Fibroblast of lung (primary cell): ENCODE measurements around the gene TGFBR3. TPM values are rescaled to one million over a fixed set of nuclear protein-coding genes. Genes with fewer than 3 reads are reported as not detected.

Experiments used
- DNase-seq, 2 donors: peaks; one replicate each; pipeline versions ENCODE4 v3.0.0 to v3.0.0-alpha.2; 2010; ENCODE audit warnings: low read depth in 2 of 2
- H2AFZ ChIP-seq: 2 replicates; pipeline ENCODE4 v1.5.1; 2012; ENCODE audit warnings: low read length, control low read depth, inconsistent platforms
- H3K27ac ChIP-seq: 2 replicates; pipeline ENCODE4 v1.5.1; 2011; ENCODE audit warnings: low read length, control low read depth; ENCODE audit not compliant: insufficient read depth
- H3K27me3 ChIP-seq: 2 replicates; pipeline ENCODE4 v1.5.1; 2011; ENCODE audit warnings: mild to moderate bottlenecking, low read length; ENCODE audit not compliant: control insufficient read depth, insufficient read depth
- H3K36me3 ChIP-seq: 2 replicates; pipeline ENCODE4 v1.5.1; 2011; ENCODE audit warnings: low read length; ENCODE audit not compliant: control insufficient read depth, insufficient read depth
- H3K4me1 ChIP-seq: 2 replicates; pipeline ENCODE4 v1.5.1; 2011; ENCODE audit warnings: low read length; ENCODE audit not compliant: control insufficient read depth, insufficient read depth; ENCODE audit errors: extremely low read depth
- H3K4me2 ChIP-seq: 2 replicates; pipeline ENCODE4 v1.5.1; 2011; ENCODE audit warnings: low read length, control low read depth; ENCODE audit not compliant: insufficient read depth; ENCODE audit errors: extremely low read depth
- H3K4me3 ChIP-seq, 4 experiments: fragments of 200-600 bp in 1 of 4; sonication (generic) in 1 of 4; replicated peaks in 1 of 4; 2 replicates each; pipeline ENCODE4 v1.5.1; 2011 to 2016; ENCODE audit warnings: low read length in 4 of 4, low read depth in 3 of 4, mild to moderate bottlenecking in 3 of 4, control low read depth in 2 of 4, inconsistent platforms in 1 of 4, mixed read lengths in 1 of 4; ENCODE audit not compliant: insufficient read depth in 1 of 4; ENCODE audit errors: control extremely low read depth in 1 of 4
- H3K79me2 ChIP-seq: 2 replicates; pipeline ENCODE4 v1.5.1; 2012; ENCODE audit warnings: mild to moderate bottlenecking, low read length, inconsistent platforms; ENCODE audit not compliant: control insufficient read depth, insufficient read depth
- H3K9ac ChIP-seq: 2 replicates; pipeline ENCODE4 v1.5.1; 2011; ENCODE audit warnings: mild to moderate bottlenecking, low read length, control low read depth; ENCODE audit not compliant: insufficient read depth
- H3K9me3 ChIP-seq: 2 replicates; pipeline ENCODE4 v1.5.1; 2012; ENCODE audit warnings: low read depth, low read length; ENCODE audit not compliant: control insufficient read depth, insufficient read depth
- H4K20me1 ChIP-seq: 2 replicates; pipeline ENCODE4 v1.5.1; 2011; ENCODE audit warnings: low read length; ENCODE audit not compliant: control insufficient read depth, insufficient read depth; ENCODE audit errors: extremely low read depth
- EZH2 ChIP-seq: IDR thresholded peaks from 2 replicates; pipeline ENCODE4 v1.5.1; 2012; ENCODE audit warnings: low read length, control low read depth, mild to moderate bottlenecking; ENCODE audit errors: missing control alignments
- polyA plus RNA-seq, 2 donors: library from polyadenylated mRNA; depleted of rRNA in 1 of 2; stranded (reverse) in 1 of 2; unstranded in 1 of 2; fragments of >200 nt; gene quantifications; 2 replicates each; pipeline ENCODE4 v1.2.1, GENCODE V29; 2011 to 2012; ENCODE audit warnings: missing spikeins in 1 of 2
- total RNA-seq: library from RNA; depleted of rRNA; stranded (reverse); fragments of >200 nt; gene quantifications from 2 replicates; pipeline ENCODE4 v1.2.1, GENCODE V29; 2014
- TF ChIP-seq, protein P1 (sequence below), 2 donors: IDR thresholded peaks in 1 of 2; conservative IDR thresholded peaks in 1 of 2; 1 replicate in 1 of 2; 2 replicates in 1 of 2; pipeline ENCODE4 v1.5.1; 2011 to 2012; ENCODE audit warnings: low read length in 2 of 2, control low read depth in 1 of 2, inconsistent platforms in 1 of 2, low read depth in 1 of 2, mild to moderate bottlenecking in 1 of 2

TGFBR3 gene
- total and polyA plus RNA-seq, 2 donors (not counting 1 experiment from before 2014, with no cell fraction given), result 68.3 to 98.1 TPM

DNA sequence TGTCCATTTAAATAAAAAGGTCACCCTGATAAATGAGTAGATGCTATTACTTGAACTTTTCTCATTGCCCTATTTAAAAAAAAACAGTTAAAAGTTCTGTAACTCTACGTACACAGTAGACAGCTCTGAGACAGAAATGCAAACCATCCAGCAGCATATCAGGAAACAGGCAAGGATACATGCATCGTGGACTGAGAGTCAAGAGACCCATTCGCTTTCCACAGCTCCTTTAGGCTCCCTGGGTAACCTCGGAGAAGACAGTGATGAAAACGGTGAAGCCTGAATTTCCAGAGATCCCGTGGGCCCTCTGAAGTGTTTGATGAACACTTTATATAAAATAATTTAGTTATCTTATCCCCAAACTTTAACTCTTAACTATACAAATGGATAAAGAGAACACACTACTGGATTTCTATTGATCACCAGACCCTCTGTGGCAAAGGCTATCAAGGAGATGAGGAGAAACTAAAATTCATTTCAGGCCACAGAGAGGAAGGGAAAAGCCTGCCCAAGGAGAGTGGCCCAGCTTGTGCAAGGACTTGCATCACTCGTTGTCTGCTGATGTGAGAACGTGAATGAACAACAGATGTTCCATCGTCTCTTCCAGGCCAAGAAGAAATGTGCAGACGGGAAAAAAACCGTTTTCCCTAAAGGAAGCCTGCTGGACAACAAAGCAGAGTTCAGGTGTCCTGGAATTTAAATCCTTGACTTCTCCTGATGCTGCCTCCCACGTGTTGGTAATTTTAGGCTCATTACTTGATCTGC, 131.0 kb downstream of the TGFBR3 start:
- peak in 1 of 2 donors; percentile 91 for DNase-seq
- Histone ChIP-seq H3K27ac (peak overlapping the region; percentile 23), H3K9ac (no peak overlapping the region), H3K27me3 (no peaks in the 10 kb centered on the region), H4K20me1 (no peaks in the 10 kb centered on the region), H2AFZ (no peak overlapping the region), H3K79me2 (no peaks in the 10 kb centered on the region), H3K9me3 (no peaks in the 10 kb centered on the region), H3K4me2 (no peak overlapping the region), H3K4me3 (no peak overlapping the region), H3K36me3 (no peaks in the 10 kb centered on the region), H3K4me1 (peaks cover 28% of the 10 kb centered on the region)
- no peak for TF ChIP-seq EZH2
- TF ChIP-seq, protein P1, sequence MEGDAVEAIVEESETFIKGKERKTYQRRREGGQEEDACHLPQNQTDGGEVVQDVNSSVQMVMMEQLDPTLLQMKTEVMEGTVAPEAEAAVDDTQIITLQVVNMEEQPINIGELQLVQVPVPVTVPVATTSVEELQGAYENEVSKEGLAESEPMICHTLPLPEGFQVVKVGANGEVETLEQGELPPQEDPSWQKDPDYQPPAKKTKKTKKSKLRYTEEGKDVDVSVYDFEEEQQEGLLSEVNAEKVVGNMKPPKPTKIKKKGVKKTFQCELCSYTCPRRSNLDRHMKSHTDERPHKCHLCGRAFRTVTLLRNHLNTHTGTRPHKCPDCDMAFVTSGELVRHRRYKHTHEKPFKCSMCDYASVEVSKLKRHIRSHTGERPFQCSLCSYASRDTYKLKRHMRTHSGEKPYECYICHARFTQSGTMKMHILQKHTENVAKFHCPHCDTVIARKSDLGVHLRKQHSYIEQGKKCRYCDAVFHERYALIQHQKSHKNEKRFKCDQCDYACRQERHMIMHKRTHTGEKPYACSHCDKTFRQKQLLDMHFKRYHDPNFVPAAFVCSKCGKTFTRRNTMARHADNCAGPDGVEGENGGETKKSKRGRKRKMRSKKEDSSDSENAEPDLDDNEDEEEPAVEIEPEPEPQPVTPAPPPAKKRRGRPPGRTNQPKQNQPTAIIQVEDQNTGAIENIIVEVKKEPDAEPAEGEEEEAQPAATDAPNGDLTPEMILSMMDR (conservative IDR thresholded peaks at IDR 0.05 in 1 of 2, IDR thresholded peaks at IDR 0.05 in 1 of 2; ENCODE audit: low read depth in 1 of 2, low read length in 2 of 2), result no peak

DNA sequence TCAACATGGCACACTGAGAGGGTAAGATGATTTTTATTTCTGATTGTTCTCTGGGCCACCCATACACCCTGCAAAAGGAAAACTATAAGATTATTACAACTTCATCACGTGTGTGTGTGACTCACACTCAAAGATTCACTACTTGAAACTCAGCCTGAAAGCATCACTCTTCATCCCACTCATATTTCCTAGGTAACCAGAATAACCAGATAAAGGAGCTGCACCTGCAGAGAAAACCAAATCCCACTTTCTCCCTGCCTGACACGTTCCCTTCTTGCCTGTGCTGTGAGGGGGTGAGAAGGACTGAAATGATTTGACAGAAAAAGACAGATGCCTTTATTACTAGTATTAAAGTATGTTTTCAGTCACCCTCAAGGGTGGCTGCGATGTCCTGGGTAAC, 131.6 kb downstream of the TGFBR3 start:
- Histone ChIP-seq H4K20me1 (no peaks in the 10 kb centered on the region), H3K9ac (no peak overlapping the region), H3K9me3 (no peaks in the 10 kb centered on the region), H3K4me3 (no peak overlapping the region), H3K79me2 (no peaks in the 10 kb centered on the region), H2AFZ (no peak overlapping the region), H3K36me3 (no peaks in the 10 kb centered on the region), H3K27me3 (no peaks in the 10 kb centered on the region), H3K4me2 (no peak overlapping the region), H3K27ac (no peak overlapping the region), H3K4me1 (peaks cover 28% of the 10 kb centered on the region)
- TF ChIP-seq, protein P1 (conservative IDR thresholded peaks at IDR 0.05 in 1 of 2, IDR thresholded peaks at IDR 0.05 in 1 of 2; ENCODE audit: low read depth in 1 of 2, low read length in 2 of 2), result no peak
- no peak for TF ChIP-seq EZH2
- DNase-seq, result peak; percentile 52 to 73

DNA sequence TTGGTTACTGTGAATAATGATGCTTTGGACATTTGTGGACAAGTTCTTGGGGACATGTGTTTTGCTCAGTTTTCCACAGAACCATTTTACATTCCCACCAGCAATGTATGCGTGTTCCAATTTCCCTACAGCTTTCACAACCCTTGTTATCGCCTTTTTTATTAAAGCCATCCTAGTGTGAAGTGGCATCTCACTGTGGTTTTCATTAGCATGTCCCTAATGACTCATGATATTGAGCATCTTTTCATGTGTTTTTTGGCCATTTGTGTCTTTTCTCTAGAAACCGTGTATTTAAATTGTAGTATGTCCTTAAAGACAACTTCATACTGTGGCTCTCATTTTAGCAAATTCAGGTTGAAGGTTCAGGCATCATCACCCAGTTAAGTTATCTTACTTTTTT, 132.1 kb downstream of the TGFBR3 start:
- no peak overlapping the region for H3K27ac ChIP-seq
- no peak overlapping the region for H3K4me2 ChIP-seq
- no peak overlapping the region for H3K9ac ChIP-seq
- no peaks in the 10 kb centered on the region for H3K9me3 ChIP-seq
- H3K36me3 ChIP-seq, result no peaks in the 10 kb centered on the region
- H3K4me1 ChIP-seq, result peaks cover 28% of the 10 kb centered on the region
- H3K27me3 ChIP-seq, result no peaks in the 10 kb centered on the region
- peak in 1 of 2 donors; percentile 11 for DNase-seq
- no peak overlapping the region for H2AFZ ChIP-seq
- TF ChIP-seq, protein P1 (conservative IDR thresholded peaks at IDR 0.05 in 1 of 2, IDR thresholded peaks at IDR 0.05 in 1 of 2; ENCODE audit: low read depth in 1 of 2, low read length in 2 of 2), result no peak
- no peak for TF ChIP-seq EZH2
- H3K79me2 ChIP-seq, result no peaks in the 10 kb centered on the region
- no peaks in the 10 kb centered on the region for H4K20me1 ChIP-seq
- no peak overlapping the region for H3K4me3 ChIP-seq
